NCI-H1930 (cell line): ENCODE data around the gene NPHP4.
A peak's percentile ranks its signal among the peaks of the same experiment; 100 is the strongest.

Source experiments
- DNase-seq, 2 experiments: peaks; one replicate each; lab custom pipeline; 2025; lab: John Stamatoyannopoulos, UW

The NPHP4 gene

DNA sequence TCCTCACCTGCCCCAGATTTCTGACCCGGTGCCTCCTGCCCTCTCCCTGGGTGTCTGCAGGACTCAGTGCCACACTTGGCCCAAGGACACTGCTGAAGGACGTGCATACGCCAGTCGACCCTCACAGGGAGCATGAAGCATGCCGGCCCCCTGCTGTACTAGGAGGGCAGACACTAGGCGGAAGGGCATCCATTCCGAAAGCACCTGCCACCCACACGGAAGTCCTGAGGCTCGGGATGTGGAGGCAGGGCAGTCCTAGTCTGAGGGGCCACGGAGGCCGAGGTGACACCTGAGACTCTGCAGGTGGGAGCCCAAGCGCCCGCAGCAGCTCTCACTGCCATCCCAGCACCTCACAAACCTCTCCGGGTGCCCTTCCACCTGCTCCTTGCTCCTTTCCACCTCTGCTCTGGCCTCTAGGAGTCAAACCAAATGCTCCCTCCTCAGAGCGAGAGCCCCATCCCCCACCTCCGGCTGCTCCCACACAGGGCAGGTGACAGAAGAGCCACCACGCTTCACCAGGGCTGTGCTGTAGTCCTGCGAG, 2.4 kb downstream of the NPHP4 start:
- no peak for DNase-seq

DNA sequence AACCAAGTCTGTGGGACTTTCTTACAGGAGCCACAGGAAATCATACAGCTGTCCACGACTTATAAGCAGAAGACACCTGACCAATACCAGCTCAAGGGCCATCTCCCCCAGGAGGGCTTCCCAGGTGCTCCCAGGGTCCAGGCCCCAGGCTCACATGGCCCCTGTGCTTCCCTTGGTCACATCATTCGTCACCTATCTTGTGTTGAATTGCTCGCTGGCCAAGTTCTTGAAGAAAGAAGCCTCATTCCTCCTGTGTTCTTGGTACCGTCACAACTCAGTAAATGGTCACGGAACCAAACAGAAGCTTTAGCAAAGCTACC, 3.0 kb downstream of the NPHP4 start:
- no peak for DNase-seq

DNA sequence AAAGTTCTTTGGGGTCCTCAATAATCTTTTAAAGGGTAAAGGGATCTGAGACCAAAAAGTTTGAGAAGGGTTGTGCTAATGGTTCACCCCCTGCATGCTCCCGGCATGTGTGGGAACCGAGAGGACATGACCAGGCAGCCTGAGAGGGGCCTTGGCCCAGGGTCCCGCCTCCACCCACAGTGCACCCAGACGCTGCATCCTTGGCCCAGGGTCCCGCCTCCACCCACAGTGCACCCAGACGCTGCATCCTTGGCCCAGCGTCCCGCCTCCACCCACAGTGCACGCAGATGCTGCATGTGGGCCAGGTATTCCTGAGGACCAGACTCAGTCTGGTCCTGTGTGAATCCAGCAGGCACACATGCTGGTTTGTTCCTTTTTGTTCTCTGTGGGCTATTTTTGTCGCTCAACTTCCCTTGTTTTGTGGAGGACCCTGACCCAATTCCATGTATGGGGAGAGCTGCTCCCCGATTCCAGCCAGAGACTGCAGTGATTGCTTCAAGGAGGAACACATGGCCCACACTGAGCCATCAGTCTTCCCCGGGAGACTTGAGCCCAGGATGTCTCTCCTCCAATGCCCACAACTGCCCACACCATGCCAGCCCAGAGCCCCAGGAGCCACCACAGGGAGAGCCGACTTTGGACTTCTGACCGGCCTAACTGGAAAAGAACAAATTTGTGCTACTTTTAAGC, 3.5 kb downstream of the NPHP4 start:
- no peak for DNase-seq

DNA sequence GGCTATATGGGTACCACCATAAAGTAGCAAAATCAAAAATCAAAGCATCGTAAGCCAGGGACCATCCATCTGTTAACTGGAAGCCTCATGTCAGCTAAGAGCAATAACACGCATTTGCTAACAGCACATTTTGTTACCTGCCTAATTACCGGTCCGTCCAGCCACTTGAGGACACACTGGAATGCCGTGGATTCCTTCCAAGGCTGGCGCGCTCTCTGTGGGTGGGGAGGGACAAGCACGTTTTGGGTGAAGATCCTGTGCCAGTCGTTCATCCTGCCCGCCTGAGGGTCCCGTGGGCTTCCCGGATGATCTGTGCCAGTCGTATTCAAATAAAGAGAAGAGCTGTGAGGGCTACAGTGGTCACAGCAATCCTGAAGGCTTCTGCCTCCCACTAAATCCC, 6.2 kb downstream of the NPHP4 start:
- DNase-seq, result no peak

DNA sequence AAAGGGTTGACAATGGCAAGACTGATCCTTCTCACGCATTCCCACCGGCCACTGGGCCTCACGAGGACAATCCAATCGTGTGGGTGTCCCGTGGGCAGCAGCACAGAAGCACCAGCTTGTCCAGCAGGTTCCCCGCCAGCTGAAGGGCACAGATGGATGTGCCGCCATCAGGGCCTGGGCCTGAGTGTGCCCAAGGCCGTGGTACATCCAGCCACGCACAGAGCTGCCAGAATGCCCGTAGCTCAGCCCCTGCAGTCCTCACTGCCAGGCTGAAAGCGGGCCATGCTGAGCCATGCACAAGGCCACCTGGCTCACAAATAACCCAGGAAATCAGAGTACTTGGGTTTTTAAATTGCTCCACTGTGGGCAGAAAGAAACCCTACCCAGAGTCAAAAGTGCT, 7.0 kb downstream of the NPHP4 start:
- DNase-seq, result no peak

DNA sequence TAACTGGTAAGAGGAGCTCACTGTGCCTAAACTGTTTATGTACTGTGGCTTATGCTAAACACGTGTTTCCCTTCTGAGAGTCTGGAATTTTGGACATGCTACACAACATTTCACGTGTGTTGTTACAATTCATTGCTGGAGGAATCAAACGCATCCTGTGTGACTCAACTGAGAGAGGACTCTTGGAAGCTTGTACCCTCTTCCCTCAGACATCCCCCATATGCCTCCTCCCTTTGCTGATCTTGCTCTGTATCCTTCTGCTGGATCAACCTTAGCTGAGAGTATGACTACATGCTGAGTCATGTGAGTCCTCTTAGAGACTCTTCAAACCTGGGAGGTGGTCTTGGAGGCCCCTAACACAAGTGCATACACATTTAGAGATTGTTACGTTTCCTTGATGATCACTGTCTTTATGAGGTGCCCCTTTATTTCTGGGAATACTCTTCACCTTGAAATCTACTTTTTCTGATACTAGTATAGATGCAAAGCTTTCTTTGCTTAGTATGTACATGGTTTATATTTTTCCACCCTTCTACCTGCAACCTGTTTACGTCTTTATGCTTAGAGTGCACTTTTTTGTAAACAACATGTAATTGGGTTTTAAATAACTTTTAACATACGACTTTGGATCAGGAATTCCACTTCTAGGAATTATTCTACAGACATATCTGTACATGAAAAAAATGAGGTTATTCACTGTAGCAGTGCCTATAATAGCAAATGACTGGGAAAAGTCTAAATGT, 8.7 kb downstream of the NPHP4 start:
- no peak for DNase-seq

DNA sequence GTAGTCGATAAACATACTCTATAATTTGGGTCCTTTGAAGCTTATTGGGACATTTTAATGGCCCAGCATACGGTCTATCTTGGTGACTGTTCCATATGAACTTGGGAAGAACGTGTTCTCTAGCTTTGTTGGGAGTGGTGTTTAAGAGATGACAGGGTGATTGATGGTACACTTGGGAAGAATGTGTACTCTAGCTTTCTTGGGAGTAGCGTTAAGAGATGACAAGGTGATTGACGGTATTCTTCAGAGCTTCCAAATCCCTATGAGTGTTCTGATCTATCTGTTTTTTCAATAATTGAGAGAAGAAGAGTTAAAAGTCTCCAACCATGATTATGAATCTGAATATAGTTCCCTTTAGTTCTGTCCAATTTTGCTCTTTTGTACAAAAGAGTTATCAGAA, 9.4 kb downstream of the NPHP4 start:
- no peak for DNase-seq

DNA sequence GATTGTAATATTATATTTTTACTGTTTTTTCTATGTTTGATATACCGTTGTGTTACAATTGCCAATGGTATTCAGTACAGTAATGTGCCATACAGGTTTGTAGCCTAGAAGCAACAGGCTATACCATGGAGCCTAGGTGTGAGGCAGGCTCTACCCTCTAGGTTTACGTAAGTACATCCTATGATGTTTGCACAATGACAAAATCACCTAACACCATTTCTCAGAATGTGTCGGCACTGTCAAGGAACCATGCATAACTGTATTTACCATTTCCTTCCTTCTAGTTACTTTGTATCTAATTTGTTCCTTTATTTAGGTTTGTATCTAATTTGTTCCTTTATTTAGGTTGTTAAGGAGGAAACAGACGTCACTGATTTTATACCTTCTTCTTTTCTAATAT, 9.9 kb downstream of the NPHP4 start:
- DNase-seq, result no peak

DNA sequence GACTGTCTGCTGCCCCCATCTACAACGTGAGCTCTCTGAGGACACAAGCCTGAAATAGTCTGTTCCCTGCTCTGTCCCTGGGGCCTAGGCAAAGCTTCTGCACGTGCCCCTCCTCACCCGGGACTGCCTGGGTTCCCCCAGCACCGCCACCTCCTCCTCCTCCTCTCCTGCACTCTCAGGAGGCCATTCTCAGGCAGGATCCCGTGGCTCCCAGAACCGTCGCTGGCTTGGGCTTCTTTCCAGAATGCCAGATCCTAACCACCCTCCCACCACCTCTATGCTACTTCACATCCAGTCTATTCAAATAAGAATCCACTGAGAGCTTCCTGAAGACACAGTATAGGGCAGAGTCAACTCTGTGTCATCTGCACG, 11.2 kb downstream of the NPHP4 start:
- DNase-seq, result no peak

DNA sequence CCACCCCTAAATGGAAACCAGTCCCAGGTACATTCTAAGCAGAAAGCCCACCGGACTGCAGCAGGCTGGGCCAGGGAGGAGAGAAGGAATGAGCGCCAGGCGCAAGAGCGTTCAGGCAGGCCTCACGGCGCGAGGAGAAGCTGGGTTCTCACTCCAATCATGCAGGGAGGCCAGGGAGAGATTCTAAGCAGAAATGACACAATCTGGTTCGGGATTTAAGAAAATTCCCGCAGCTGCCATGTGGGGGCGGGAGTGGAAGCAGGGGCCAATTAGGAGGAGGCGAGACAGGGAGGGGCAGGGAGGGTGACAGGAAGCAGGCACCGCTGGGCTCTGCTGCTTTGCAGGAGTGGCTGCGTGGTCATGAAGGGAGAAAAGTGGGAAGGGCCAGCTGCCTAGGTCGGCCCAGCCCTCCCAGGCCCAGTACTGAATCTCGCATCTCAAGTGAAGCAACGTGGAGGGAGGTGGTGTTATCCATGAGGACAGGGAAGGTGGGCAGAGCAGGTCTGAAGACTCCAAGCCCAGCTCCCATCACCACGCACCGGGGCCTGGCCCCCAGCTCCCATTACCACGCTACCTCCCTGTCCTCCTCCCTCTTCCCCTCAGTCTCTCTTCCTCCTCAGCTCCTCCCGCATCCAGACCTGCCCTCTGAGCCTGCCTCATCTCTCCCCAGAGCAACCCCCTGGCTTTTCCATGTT, 11.8 kb downstream of the NPHP4 start:
- no peak for DNase-seq

DNA sequence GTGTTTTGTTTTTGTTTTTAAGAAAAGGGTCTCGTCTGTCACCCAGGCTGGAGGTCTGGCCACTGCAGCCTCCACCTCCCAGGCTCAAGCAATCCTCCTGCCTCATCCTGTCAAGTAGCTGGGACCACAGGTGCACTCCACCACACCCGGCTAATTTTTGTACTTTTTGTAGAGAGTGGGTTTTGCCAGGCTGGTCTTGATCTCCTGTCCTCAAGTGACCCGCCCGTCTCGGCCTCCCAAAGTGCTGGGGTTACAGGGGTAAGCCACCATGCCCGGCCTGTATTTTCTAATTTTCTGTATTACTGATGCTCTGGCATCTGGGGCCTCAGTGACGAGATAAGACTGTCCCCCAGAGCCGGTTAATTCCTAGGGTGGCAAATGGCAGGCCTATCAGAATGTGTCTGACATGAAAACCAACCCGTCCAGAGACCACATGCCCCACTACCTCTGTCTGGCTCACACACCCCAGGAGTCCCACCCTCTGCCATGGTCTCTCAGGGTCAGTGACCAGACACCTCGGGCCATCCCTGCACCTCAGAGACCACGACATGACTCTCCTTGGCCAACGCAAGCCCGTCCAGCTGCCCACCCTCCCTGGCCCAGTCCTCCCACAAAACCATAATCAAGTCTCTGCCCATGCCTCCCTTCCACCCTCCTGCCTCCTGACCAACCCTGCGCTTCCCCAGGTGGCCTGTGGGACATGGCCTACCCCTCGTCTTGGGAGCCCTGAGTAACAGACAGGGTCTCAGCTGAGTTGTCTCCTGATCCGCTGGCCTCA, 12.5 kb downstream of the NPHP4 start:
- DNase-seq, result no peak

DNA sequence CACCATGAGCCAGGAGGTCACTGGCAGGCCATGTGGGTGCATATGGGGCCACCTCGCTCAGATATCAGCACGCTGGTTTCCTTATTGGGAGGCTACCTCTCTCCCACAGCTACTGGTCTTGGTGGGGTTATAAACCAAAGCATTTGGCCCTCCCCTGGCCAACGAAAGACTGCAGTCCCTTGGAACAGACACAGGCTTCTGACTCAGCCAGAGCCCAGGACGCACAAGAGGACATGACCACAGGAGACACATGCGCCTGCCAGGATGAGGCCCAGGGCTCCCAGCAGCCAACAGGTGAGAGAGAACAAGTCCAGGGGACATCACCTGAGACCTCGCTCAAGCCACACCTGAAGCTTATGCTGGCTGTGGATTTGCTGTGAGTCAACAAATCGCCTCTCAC, 13.8 kb downstream of the NPHP4 start:
- DNase-seq, result no peak

DNA sequence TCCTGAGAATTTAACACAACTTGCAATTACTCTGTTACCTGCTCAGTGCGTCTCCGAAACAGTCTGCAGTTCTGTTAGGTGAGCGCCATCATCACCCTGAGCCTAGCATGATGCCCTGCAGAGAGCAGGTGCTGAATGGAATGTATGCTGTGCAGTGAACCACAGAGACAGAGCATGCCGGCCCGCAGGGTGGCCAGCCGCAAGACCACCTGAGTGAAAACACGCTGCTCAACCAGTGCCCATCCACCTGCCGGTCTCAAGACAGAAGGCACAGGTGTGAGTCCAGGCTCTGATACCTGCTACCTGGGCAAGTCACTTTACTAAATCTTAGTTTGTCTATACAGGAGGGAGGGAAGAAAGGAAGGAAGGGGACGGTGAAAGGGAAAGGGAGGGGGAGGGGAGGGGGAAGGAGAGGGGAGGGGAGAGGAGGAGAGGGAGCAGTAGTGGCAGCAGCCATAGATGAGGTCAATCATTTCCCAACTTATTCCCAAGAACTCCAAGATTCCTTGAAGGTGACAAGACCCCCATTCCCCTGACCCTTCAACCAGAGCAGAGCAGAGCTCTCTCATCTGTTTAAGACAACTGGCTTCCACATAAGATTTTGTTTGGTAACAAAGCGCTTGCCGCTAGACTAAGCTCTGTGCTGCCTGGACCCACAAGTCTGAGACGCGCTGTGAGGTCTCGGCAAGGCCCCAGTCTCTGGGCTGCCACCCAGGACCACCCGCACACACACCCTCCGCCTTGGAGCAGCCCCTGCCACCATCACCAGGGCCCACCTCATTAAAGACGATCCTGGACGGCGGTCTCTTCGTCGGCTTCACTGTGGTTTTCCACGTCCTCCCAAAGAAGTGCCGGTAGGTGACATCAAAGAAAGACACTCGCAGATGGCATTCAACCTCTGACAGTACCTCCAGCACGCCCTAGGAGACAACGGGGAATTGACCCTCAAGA, 14.5 kb downstream of the NPHP4 start:
- DNase-seq, result no peak

DNA sequence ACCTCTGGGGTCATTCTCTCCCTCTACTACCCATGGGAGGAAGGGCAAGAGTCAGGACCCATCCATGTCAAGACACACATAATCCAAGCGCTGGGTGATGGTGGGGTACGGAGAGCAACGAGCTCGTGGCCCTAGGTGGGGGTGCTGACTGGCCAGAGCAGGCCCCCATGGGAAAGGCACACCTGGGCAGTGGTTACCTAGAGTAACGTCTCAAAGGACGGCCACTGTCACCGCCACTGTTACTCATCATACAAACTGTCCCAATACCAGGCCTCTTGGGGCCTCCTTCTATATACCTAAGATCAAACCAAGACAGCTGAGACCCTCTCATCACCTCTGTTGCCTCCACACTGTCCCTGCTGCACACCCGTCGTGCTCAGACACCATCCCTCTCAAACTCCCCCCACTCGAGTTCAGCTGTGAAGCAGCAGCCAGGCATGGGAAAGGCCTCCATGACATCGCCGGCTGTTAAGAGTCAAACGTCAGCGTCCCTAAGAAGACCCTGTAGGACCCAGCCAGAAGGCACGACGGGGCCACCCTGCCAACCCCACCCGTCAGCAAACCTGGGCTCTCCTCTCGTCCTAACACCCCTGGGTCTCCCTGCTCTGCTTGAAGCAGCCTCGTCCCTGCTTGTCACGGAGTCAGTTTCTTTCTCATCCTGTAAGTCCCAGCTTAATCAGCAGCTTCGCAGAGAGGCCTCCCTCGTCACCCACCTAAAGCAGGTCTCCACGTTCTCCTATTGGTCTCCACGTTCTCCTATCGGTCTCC, 15.3 kb downstream of the NPHP4 start:
- DNase-seq, result no peak

DNA sequence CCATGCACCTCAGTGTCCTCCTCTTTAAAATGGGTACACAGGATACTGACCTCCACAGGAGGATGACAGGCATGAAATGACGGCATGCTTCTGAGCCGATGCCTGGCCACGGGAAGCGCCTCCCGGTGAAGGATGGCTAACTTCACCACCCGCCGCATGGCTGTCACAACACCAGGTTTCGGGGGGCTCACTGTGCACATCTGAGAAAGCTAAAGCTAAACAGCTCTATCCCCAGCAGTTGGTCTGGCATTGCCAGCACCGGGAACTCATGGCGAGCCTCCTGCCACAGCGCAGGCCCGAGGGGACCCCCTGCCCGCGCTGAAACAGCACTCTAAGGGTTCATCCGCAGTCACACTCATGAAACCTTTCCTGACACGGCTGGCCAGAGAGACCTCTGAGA, 16.0 kb downstream of the NPHP4 start:
- DNase-seq, result no peak

DNA sequence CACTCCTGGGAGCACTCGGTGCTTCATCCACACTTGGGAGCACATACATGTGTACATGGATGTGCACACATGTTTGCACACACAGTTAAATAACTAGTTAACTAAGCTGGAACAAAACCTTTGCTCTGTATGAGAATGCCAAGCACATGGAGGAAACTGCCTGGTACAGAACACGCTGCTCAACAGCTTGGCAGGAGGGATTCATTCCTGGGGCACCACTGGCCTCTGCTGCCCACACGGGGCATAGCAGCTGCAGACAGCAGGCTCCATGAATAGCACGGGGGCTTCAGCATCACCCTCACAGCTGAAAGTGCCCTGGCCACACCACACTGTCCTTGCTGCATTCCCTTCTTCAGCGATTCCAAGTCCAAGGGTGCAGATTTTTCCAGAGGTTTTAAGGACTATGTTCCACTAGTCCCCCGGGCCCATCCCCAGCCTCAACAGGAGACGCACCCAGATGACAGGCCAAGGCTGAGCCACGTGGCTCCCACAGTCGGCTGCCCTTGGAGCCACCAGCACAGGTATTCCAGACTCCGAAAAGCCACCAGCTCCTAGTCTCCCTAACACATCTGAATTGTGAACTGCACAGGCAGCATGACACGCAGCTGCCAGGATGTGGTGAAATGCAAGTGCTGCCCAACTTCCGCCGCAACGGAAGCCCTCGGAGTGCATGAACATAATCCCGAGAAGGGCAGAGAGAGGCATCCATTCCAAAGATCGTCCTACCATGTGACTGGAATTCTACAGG, 16.9 kb downstream of the NPHP4 start:
- DNase-seq, result peak in 1 of 2 experiments; percentile 30

DNA sequence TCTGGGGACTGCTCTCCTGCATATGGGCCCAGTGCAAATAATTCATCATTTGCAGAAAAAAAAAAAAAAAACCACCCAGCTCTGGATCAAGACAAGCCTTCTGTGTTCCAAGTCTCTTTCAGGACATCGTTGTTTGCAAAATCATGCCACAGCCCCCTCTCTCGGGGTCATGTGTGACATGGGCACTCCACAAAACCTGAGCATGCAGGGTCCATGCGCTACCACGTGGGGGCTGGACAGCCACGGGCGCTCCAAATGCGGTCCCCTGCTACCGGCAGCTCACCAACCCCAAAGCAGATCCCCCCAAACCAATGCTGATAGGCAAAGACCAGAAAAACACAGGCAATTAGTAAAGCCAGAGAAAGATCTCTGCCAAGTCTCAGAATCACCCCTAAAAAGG, 17.6 kb downstream of the NPHP4 start:
- DNase-seq, result no peak

DNA sequence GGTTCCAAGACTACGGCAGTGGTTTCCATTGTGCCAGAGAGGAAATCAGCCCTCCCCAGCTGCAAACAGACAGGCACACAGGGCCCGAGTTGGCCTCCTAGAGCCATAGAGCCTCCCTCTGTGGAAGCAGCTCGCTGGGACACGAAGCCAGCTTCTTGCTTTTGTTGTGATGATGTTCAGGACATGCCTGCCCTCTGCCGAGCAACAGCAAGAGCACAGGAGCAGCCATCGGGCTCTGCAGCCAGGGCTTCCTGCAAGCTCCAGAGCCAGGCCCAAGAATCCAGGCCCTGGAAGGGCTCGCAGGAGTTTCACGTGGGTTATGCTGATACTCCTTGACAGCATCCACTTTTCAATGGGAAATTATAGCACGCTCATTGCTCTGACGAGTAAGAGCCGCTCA, 18.5 kb downstream of the NPHP4 start:
- no peak for DNase-seq

DNA sequence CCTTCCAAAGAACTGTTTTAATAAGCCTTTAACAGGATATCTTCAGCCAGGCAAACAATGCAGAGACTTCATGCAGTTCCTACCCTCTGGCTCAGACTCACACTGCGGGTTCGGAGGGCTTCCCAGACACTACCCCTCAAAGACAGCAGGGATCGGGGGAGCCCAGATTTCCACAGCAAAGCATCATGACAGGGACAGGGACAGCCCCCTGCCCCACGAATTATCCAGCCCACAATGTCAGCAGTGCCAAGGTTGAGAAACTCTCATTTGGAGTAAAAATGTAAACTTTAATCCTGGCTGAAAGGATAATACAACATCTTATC, 20.1 kb downstream of the NPHP4 start:
- DNase-seq, result no peak
